ENCODE data around the gene SFSWAP.
"Not testable (repeated sequence)": the region's sequence is repeated elsewhere in the genome, so short reads cannot be mapped to it uniquely, and the experiment has no call there.

The SFSWAP gene

GRCh38 chr12:131680392-131681256 lies 30.3 kb upstream of the SFSWAP start:
- not testable (repeated sequence) for DNase-seq

GRCh38 chr12:131681257-131681620 lies 29.7 kb upstream of the SFSWAP start:
- no peak for DNase-seq

- peak; percentile 81 for DNase-seq
Measured at GRCh38 chr12:131681746-131682509, 29.0 kb upstream of the SFSWAP start.

- peak; percentile 18 for DNase-seq
Measured at GRCh38 chr12:131682510-131682895, 28.4 kb upstream of the SFSWAP start.

- no peak for DNase-seq
Measured at GRCh38 chr12:131683266-131684014, 27.4 kb upstream of the SFSWAP start.

GRCh38 chr12:131684015-131684725 lies 26.7 kb upstream of the SFSWAP start:
- DNase-seq: no peak

- DNase-seq: no peak
Measured at GRCh38 chr12:131687346-131688125, 23.4 kb upstream of the SFSWAP start.

GRCh38 chr12:131688131-131688844 lies 22.6 kb upstream of the SFSWAP start:
- no peak for DNase-seq

- no peak for DNase-seq
Measured at GRCh38 chr12:131688845-131689154, 22.1 kb upstream of the SFSWAP start.

GRCh38 chr12:131690320-131690719 lies 20.6 kb upstream of the SFSWAP start:
- DNase-seq: no peak

- no peak for DNase-seq
Measured at GRCh38 chr12:131692431-131692830, 18.5 kb upstream of the SFSWAP start.

- DNase-seq: no peak
Measured at GRCh38 chr12:131693149-131693548, 17.7 kb upstream of the SFSWAP start.

GRCh38 chr12:131694116-131694838 lies 16.6 kb upstream of the SFSWAP start:
- DNase-seq: no peak

- no peak for DNase-seq
Measured at GRCh38 chr12:131695968-131696367, 14.9 kb upstream of the SFSWAP start.

GRCh38 chr12:131698286-131698685 lies 12.6 kb upstream of the SFSWAP start:
- no peak for DNase-seq

- DNase-seq: no peak
Measured at GRCh38 chr12:131699434-131699833, 11.5 kb upstream of the SFSWAP start.

GRCh38 chr12:131700271-131700670 lies 10.6 kb upstream of the SFSWAP start:
- no peak for DNase-seq

- DNase-seq: no peak
Measured at GRCh38 chr12:131701705-131702572, 9.0 kb upstream of the SFSWAP start.

GRCh38 chr12:131702573-131702877 lies 8.4 kb upstream of the SFSWAP start:
- no peak for DNase-seq

- no peak for DNase-seq
Measured at GRCh38 chr12:131703161-131703560, 7.7 kb upstream of the SFSWAP start.

Data from T-helper 9 cell (primary cell).